ENCODE results near the gene PASK. TPM values are rescaled to one million over a fixed set of nuclear protein-coding genes. Genes with fewer than 3 reads are reported as not detected.
"Not testable (repeated sequence)": the region's sequence is repeated elsewhere in the genome, so short reads cannot be mapped to it uniquely, and the experiment has no call there.

Gene PASK
- total RNA-seq (2022) (53.3 and 69.3 TPM in 2 replicates), Bru-seq, nascent RNA (percentile 55 among the genes with signal in this experiment), BruChase-seq, experiment 1, labeled RNA remaining after a 6-hour chase (percentile 75 among the genes with signal in this experiment), BruChase-seq, experiment 2, labeled RNA remaining after a 2-hour chase (percentile 76 among the genes with signal in this experiment)
- long read RNA-seq, full-length matches to known transcripts = 3 of 9 reads
- long read RNA-seq, partial matches to known transcripts = 3 of 9 reads
- long read RNA-seq, other reads (novel, unspliced or antisense) = 3 of 9 reads

GRCh38 chr2:241148891-241149674, at the start of gene PASK:
TSS of gene PASK (minus strand) at chr2:241149472. CDS start at chr2:241143032, 6,440 bp downstream.
- BruUV-seq (replicated peaks) = no TSS peak
- Mint-ChIP-seq H3K36me3 (ENCODE audit: insufficient read depth, unreplicated experiment) (peaks cover 35% of the 10 kb centered on the region), H3K4me3 (ENCODE audit: low read depth, unreplicated experiment) (peak within 1 kb of the TSS; percentile 86), H3K4me1 (ENCODE audit: low read depth, unreplicated experiment) (peaks cover 27% of the 10 kb centered on the region), H3K27me3 (ENCODE audit: unreplicated experiment) (no peaks in the 10 kb centered on the region), H3K27ac (ENCODE audit: unreplicated experiment) (peak within 1 kb of the TSS; percentile 62), H3K9me3 (ENCODE audit: low read depth, unreplicated experiment) (no peaks in the 10 kb centered on the region)
- no peak for TF ChIP-seq CTCF (IDR thresholded peaks at IDR 0.05; ENCODE audit: unreplicated experiment)
- CTCF ChIA-PET = interaction anchor here (0.6 to 2.4 kb wide), 6 partner anchors 48 to 243 kb away, joined by 3 to 6 read pairs (median 4); partner anchors contain the start of gene MTERF4
- peak; percentile 96 for DNase-seq
- intact Hi-C loops (cut with micrococcal nuclease; ENCODE audit: unreplicated experiment) = loop anchor here (5.0 kb wide), 1 partner anchor 47 kb away; the partner anchor contains the start of gene MTERF4

- DNase-seq = no peak
- CTCF ChIA-PET = no interaction called here
- no TSS peak for BruUV-seq (replicated peaks)
- Mint-ChIP-seq H3K4me1 (ENCODE audit: low read depth, unreplicated experiment) (no peaks in the 10 kb centered on the region), H3K36me3 (ENCODE audit: insufficient read depth, unreplicated experiment) (no peaks in the 10 kb centered on the region), H3K9me3 (ENCODE audit: low read depth, unreplicated experiment) (no peaks in the 10 kb centered on the region), H3K4me3 (ENCODE audit: low read depth, unreplicated experiment) (no peak overlapping the region), H3K27ac (ENCODE audit: unreplicated experiment) (no peak overlapping the region), H3K27me3 (ENCODE audit: unreplicated experiment) (peaks cover 53% of the 10 kb centered on the region)
- no peak for TF ChIP-seq CTCF (IDR thresholded peaks at IDR 0.05; ENCODE audit: unreplicated experiment)
- intact Hi-C loops (cut with micrococcal nuclease; ENCODE audit: unreplicated experiment) = no loop called here
Observed at GRCh38 chr2:241198381-241199279, 49.4 kb upstream of the PASK start.

GRCh38 chr2:241197947-241198346, 48.7 kb upstream of the PASK start:
- DNase-seq = no peak
- intact Hi-C loops (cut with micrococcal nuclease; ENCODE audit: unreplicated experiment) = no loop called here
- no peak for TF ChIP-seq CTCF (IDR thresholded peaks at IDR 0.05; ENCODE audit: unreplicated experiment)
- Mint-ChIP-seq H3K27ac (ENCODE audit: unreplicated experiment) (no peak overlapping the region), H3K9me3 (ENCODE audit: low read depth, unreplicated experiment) (no peaks in the 10 kb centered on the region), H3K27me3 (ENCODE audit: unreplicated experiment) (peaks cover 57% of the 10 kb centered on the region), H3K4me3 (ENCODE audit: low read depth, unreplicated experiment) (no peak overlapping the region), H3K4me1 (ENCODE audit: low read depth, unreplicated experiment) (no peaks in the 10 kb centered on the region), H3K36me3 (ENCODE audit: insufficient read depth, unreplicated experiment) (no peaks in the 10 kb centered on the region)
- CTCF ChIA-PET = interaction anchor here (0.7 kb wide), 2 partner anchors 43 to 392 kb away, joined by 3 read pairs; no protein-coding TSS in a partner anchor
- no TSS peak for BruUV-seq (replicated peaks)

GRCh38 chr2:241197246-241197645, 48.0 kb upstream of the PASK start:
- H3K27ac Mint-ChIP-seq (ENCODE audit: unreplicated experiment); H3K9me3 Mint-ChIP-seq (ENCODE audit: low read depth, unreplicated experiment); intact Hi-C loops (cut with micrococcal nuclease; ENCODE audit: unreplicated experiment); DNase-seq; H3K4me3 Mint-ChIP-seq (ENCODE audit: low read depth, unreplicated experiment); H3K36me3 Mint-ChIP-seq (ENCODE audit: insufficient read depth, unreplicated experiment); H3K4me1 Mint-ChIP-seq (ENCODE audit: low read depth, unreplicated experiment); BruUV-seq (replicated peaks): not testable (repeated sequence)
- H3K27me3 Mint-ChIP-seq (ENCODE audit: unreplicated experiment) = peaks cover 64% of the 10 kb centered on the region
- CTCF ChIA-PET = interaction anchor here (0.7 kb wide), 2 partner anchors 44 to 391 kb away, joined by 3 read pairs; no protein-coding TSS in a partner anchor

Measured in Calu3 (cell line).